H9 (cell line): Measurements from ENCODE around the gene PTPRN2. TPM values are rescaled to one million over a fixed set of nuclear protein-coding genes. Genes with fewer than 3 reads are reported as not detected.

Source experiments
- DNase-seq: peaks from one replicate; pipeline ENCODE4 v3.0.0-alpha.2; 2017
- H2AFZ ChIP-seq: one replicate; pipeline ENCODE4 v1.6.1; 2013; ENCODE audit warnings: mild to moderate bottlenecking, low read length, control low read depth, moderate library complexity
- H2AK5ac ChIP-seq: 2 replicates; pipeline ENCODE4 v1.6.1; 2013; ENCODE audit warnings: low read length, control low read depth, mixed read lengths; ENCODE audit not compliant: insufficient read length
- H2BK120ac ChIP-seq: one replicate; pipeline ENCODE4 v1.6.1; 2013; ENCODE audit warnings: low read depth, mild to moderate bottlenecking, low read length, control low read depth, inconsistent platforms; ENCODE audit not compliant: poor library complexity, severe bottlenecking
- H2BK12ac ChIP-seq: 2 replicates; pipeline ENCODE4 v1.6.1; 2013; ENCODE audit warnings: low read length, control low read depth, mixed read lengths, low read depth; ENCODE audit not compliant: insufficient read length
- H2BK15ac ChIP-seq: 2 replicates; pipeline ENCODE4 v1.6.1; 2013; ENCODE audit warnings: low read depth, low read length, control low read depth
- H2BK20ac ChIP-seq: one replicate; pipeline ENCODE4 v1.6.1; 2013; ENCODE audit warnings: low read depth, mild to moderate bottlenecking, low read length, control low read depth, inconsistent platforms; ENCODE audit not compliant: poor library complexity, severe bottlenecking
- H2BK5ac ChIP-seq: 2 replicates; pipeline ENCODE4 v1.6.1; 2013; ENCODE audit warnings: low read length, control low read depth, mixed read lengths; ENCODE audit not compliant: insufficient read length
- H3K14ac ChIP-seq: 2 replicates; pipeline ENCODE4 v1.6.1; 2013; ENCODE audit warnings: low read length, control low read depth; ENCODE audit not compliant: insufficient read depth
- H3K18ac ChIP-seq: 2 replicates; pipeline ENCODE4 v1.6.1; 2013; ENCODE audit warnings: low read depth, mild to moderate bottlenecking, mixed read lengths, low read length, control low read depth; ENCODE audit not compliant: insufficient read length
- H3K23ac ChIP-seq: 2 replicates; pipeline ENCODE4 v1.6.1; 2013; ENCODE audit warnings: low read length, control low read depth, mixed read lengths, low read depth; ENCODE audit not compliant: insufficient read length
- H3K23me2 ChIP-seq: 2 replicates; pipeline ENCODE4 v1.6.1; 2013; ENCODE audit warnings: low read depth, mild to moderate bottlenecking, mixed read lengths, low read length, control low read depth; ENCODE audit not compliant: insufficient read length, poor library complexity, severe bottlenecking
- H3K27ac ChIP-seq: 2 replicates; pipeline ENCODE4 v1.5.1; 2013; ENCODE audit warnings: low read length, control low read depth, mixed read lengths, low read depth; ENCODE audit not compliant: insufficient read length
- H3K27me3 ChIP-seq: 2 replicates; pipeline ENCODE4 v1.6.1; 2013; ENCODE audit warnings: low read length, control low read depth, inconsistent platforms; ENCODE audit not compliant: insufficient read depth
- H3K4ac ChIP-seq: 2 replicates; pipeline ENCODE4 v1.6.1; 2013; ENCODE audit warnings: low read depth, mild to moderate bottlenecking, control low read depth, inconsistent platforms, low read length, moderate library complexity
- H3K4me1 ChIP-seq: 2 replicates; pipeline ENCODE4 v1.6.1; 2013; ENCODE audit warnings: low read length, control low read depth, inconsistent platforms; ENCODE audit not compliant: insufficient read depth
- H3K4me2 ChIP-seq: 2 replicates; pipeline ENCODE4 v1.6.1; 2013; ENCODE audit warnings: low read length, control low read depth, mixed read lengths; ENCODE audit not compliant: insufficient read length, insufficient read depth
- H3K56ac ChIP-seq: 2 replicates; pipeline ENCODE4 v1.6.1; 2013; ENCODE audit warnings: low read depth, mild to moderate bottlenecking, mixed read lengths, low read length, control low read depth; ENCODE audit not compliant: insufficient read length
- H3K79me1 ChIP-seq: 2 replicates; pipeline ENCODE4 v1.6.1; 2013; ENCODE audit warnings: low read depth, mild to moderate bottlenecking, moderate library complexity, low read length, control low read depth, inconsistent platforms; ENCODE audit not compliant: insufficient read depth, poor library complexity, severe bottlenecking
- H3K79me2 ChIP-seq: 2 replicates; pipeline ENCODE4 v1.6.1; 2013; ENCODE audit warnings: low read length, control low read depth, inconsistent platforms; ENCODE audit not compliant: insufficient read depth
- H3K9ac ChIP-seq: 2 replicates; pipeline ENCODE4 v1.6.1; 2013; ENCODE audit warnings: low read length, control low read depth, mixed read lengths; ENCODE audit not compliant: insufficient read length; ENCODE audit errors: extremely low read depth
- H3K9me3 ChIP-seq: one replicate; pipeline ENCODE4 v1.6.1; 2013; ENCODE audit warnings: low read depth, low read length, inconsistent platforms; ENCODE audit not compliant: control insufficient read depth
- H3T11ph ChIP-seq: one replicate; pipeline ENCODE4 v1.6.1; 2013; ENCODE audit warnings: mild to moderate bottlenecking, low read length, control low read depth, inconsistent platforms
- H4K20me1 ChIP-seq: one replicate; pipeline ENCODE4 v1.6.1; 2013; ENCODE audit not compliant: control insufficient read depth, insufficient read length, insufficient read depth
- H4K5ac ChIP-seq: 2 replicates; pipeline ENCODE4 v1.6.1; 2013; ENCODE audit warnings: low read depth, mild to moderate bottlenecking, mixed read lengths, low read length, control low read depth; ENCODE audit not compliant: insufficient read length
- H4K8ac ChIP-seq: replicated peaks from 2 replicates; pipeline ENCODE4 v1.6.1; 2013; ENCODE audit warnings: low read length, control low read depth, mixed read lengths, low read depth; ENCODE audit not compliant: insufficient read length
- H4K91ac ChIP-seq: 2 replicates; pipeline ENCODE4 v1.6.1; 2013; ENCODE audit warnings: low read depth, mild to moderate bottlenecking, moderate library complexity, mixed read lengths, low read length, control low read depth; ENCODE audit not compliant: insufficient read length
- H3K27ac Mint-ChIP-seq, 3 experiments: 2 replicates in 2 of 3; 3 replicates in 1 of 3; pipeline ENCODE4 v1.8.0; 2020 to 2021; ENCODE audit warnings: mixed read lengths in 3 of 3, mild to moderate bottlenecking in 1 of 3, moderate library complexity in 1 of 3
- H3K27me3 Mint-ChIP-seq: 2 replicates; pipeline ENCODE4 v1.8.0; 2021; ENCODE audit warnings: low read depth, mild to moderate bottlenecking, moderate library complexity, mixed read lengths
- H3K36me3 Mint-ChIP-seq, 3 experiments: 2 replicates in 2 of 3; 3 replicates in 1 of 3; pipeline ENCODE4 v1.8.0; 2020 to 2021; ENCODE audit warnings: low read depth in 3 of 3, mixed read lengths in 3 of 3; ENCODE audit not compliant: insufficient read depth in 1 of 3
- H3K4me1 Mint-ChIP-seq, 2 experiments: 2 replicates each; pipeline ENCODE4 v1.8.0; 2020; ENCODE audit warnings: mixed read lengths in 2 of 2
- H3K4me3 Mint-ChIP-seq, 2 experiments: 2 replicates in 1 of 2; 3 replicates in 1 of 2; pipeline ENCODE4 v1.8.0; 2020 to 2021; ENCODE audit warnings: mild to moderate bottlenecking in 2 of 2, mixed read lengths in 2 of 2, moderate library complexity in 1 of 2
- H3K9me3 Mint-ChIP-seq, 2 experiments: 2 replicates in 1 of 2; 3 replicates in 1 of 2; pipeline ENCODE4 v1.8.0; 2020; ENCODE audit warnings: mild to moderate bottlenecking in 2 of 2, mixed read lengths in 2 of 2, moderate library complexity in 1 of 2
- WGBS: extraction: QIAGEN DNeasy Blood & Tissue Kit; methylation state at CpG from one replicate; pipeline ENCODE4 v1.1.7; 2013; ENCODE audit warnings: missing lambda C conversion rate, low lambda C conversion rate, mixed read lengths; ENCODE audit not compliant: insufficient read length; ENCODE audit errors: extremely low coverage; 5-methylcytosine and 5-hydroxymethylcytosine counted together
- total RNA-seq: library from RNA; stranded (reverse); gene quantifications from 2 replicates; pipeline ENCODE4 v1.2.1, GENCODE V29; 2021
- TF ChIP-seq, protein P1 (sequence below): fragments of 200-600 bp; sonication (generic); conservative IDR thresholded peaks from 3 replicates; pipeline ENCODE4 v1.8.0; 2021; ENCODE audit warnings: antibody characterized with exemption, mild to moderate bottlenecking

PTPRN2 gene
- total RNA-seq, 1 experiment from 2014 or later, result 5.2 TPM

DNA sequence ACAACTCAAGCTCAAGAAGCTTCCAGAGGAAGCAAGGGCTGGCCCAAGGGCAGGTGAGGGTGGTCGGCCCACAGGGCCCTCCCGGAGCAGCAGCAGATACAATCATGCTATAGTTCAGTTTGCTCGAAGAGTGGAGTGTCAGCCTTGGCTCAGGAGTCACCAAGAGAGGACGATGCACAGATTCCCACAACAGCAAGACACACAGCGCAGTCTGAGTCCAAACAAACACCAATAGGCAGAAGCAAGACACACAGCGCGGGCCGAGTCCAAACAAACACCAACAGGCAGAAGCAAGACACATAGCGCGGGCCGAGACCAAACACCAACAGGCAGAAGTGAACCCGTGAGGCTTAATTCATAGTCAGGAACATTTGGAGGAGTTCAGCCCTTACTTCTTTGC is 138.4 kb downstream of the PTPRN2 start:
- H2BK120ac ChIP-seq, result no peak overlapping the region
- no peak overlapping the region for H2AFZ ChIP-seq
- H2AK5ac ChIP-seq, result no peak overlapping the region
- H4K91ac ChIP-seq, result no peak overlapping the region
- no peak overlapping the region for H3K4me3 Mint-ChIP-seq
- no peaks in the 10 kb centered on the region for H3K9me3 ChIP-seq
- WGBS, result no CpG with 5 or more reads among the region's 12 CpGs
- H3K79me1 ChIP-seq, result no peaks in the 10 kb centered on the region
- H3T11ph ChIP-seq, result no peak overlapping the region
- no peaks in the 10 kb centered on the region for H3K36me3 Mint-ChIP-seq
- peaks cover 3% of the 10 kb centered on the region for H3K27me3 Mint-ChIP-seq
- no peak overlapping the region for H2BK20ac ChIP-seq
- no peak overlapping the region for H3K27ac ChIP-seq
- no peak overlapping the region; a peak in 1 of 7 replicates for H3K27ac Mint-ChIP-seq
- no peak overlapping the region for H2BK15ac ChIP-seq
- H2BK12ac ChIP-seq, result no peak overlapping the region
- H3K27me3 ChIP-seq, result no peaks in the 10 kb centered on the region
- no peaks in the 10 kb centered on the region; the same call in 1 of the 2 replicates for H3K4me1 ChIP-seq
- peaks cover 23 to 25% of the 10 kb centered on the region in 2 experiments for H3K4me1 Mint-ChIP-seq
- H3K14ac ChIP-seq, result no peak overlapping the region
- no peaks in the 10 kb centered on the region for H3K9me3 Mint-ChIP-seq
- H4K5ac ChIP-seq, result no peak overlapping the region
- no peaks in the 10 kb centered on the region for H3K23me2 ChIP-seq
- no peaks in the 10 kb centered on the region for H4K20me1 ChIP-seq
- H3K4ac ChIP-seq, result no peak overlapping the region
- no peak overlapping the region for H3K4me2 ChIP-seq
- no peak overlapping the region for H3K9ac ChIP-seq
- H2BK5ac ChIP-seq, result no peak overlapping the region
- no peak overlapping the region for H3K23ac ChIP-seq
- no peak overlapping the region for H4K8ac ChIP-seq
- H3K79me2 ChIP-seq, result no peaks in the 10 kb centered on the region
- no peak for DNase-seq
- TF ChIP-seq, protein P1, sequence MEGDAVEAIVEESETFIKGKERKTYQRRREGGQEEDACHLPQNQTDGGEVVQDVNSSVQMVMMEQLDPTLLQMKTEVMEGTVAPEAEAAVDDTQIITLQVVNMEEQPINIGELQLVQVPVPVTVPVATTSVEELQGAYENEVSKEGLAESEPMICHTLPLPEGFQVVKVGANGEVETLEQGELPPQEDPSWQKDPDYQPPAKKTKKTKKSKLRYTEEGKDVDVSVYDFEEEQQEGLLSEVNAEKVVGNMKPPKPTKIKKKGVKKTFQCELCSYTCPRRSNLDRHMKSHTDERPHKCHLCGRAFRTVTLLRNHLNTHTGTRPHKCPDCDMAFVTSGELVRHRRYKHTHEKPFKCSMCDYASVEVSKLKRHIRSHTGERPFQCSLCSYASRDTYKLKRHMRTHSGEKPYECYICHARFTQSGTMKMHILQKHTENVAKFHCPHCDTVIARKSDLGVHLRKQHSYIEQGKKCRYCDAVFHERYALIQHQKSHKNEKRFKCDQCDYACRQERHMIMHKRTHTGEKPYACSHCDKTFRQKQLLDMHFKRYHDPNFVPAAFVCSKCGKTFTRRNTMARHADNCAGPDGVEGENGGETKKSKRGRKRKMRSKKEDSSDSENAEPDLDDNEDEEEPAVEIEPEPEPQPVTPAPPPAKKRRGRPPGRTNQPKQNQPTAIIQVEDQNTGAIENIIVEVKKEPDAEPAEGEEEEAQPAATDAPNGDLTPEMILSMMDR, result no peak
- no peak overlapping the region for H3K56ac ChIP-seq
- H3K18ac ChIP-seq, result no peak overlapping the region
